Measurements from ENCODE around the gene HLA-DQA2.
"Not testable (repeated sequence)": the region's sequence is repeated elsewhere in the genome, so short reads cannot be mapped to it uniquely, and the experiment has no call there.

The HLA-DQA2 gene

GRCh38 chr6:32772656-32773055, 31.5 kb downstream of the HLA-DQA2 start:
- TF ChIP-seq, protein P1, sequence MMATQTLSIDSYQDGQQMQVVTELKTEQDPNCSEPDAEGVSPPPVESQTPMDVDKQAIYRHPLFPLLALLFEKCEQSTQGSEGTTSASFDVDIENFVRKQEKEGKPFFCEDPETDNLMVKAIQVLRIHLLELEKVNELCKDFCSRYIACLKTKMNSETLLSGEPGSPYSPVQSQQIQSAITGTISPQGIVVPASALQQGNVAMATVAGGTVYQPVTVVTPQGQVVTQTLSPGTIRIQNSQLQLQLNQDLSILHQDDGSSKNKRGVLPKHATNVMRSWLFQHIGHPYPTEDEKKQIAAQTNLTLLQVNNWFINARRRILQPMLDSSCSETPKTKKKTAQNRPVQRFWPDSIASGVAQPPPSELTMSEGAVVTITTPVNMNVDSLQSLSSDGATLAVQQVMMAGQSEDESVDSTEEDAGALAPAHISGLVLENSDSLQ (IDR thresholded peaks at IDR 0.05): no peak
- TF ChIP-seq TARDBP (IDR thresholded peaks at IDR 0.05) (no peak), SUZ12 (IDR thresholded peaks at IDR 0.05) (no peak), FOXK2 (IDR thresholded peaks at IDR 0.05) (no peak), CTBP1 (IDR thresholded peaks at IDR 0.05; ENCODE audit: borderline replicate concordance) (no peak), LEF1 (IDR thresholded peaks at IDR 0.05; ENCODE audit: borderline replicate concordance) (no peak), L3MBTL2 (conservative IDR thresholded peaks at IDR 0.05) (no peak), ELF4 (IDR thresholded peaks at IDR 0.05) (no peak), FOXM1 (IDR thresholded peaks at IDR 0.05; ENCODE audit: borderline replicate concordance) (no peak), ZNF384 (IDR thresholded peaks at IDR 0.05) (no peak), SP1 (IDR thresholded peaks at IDR 0.05) (no peak), FOXA1 (IDR thresholded peaks at IDR 0.05) (no peak), NFRKB (IDR thresholded peaks at IDR 0.05) (no peak), HDGF (IDR thresholded peaks at IDR 0.05; ENCODE audit: borderline replicate concordance) (no peak), BHLHE40 (IDR thresholded peaks at IDR 0.05; ENCODE audit: borderline replicate concordance) (no peak), ARNT (IDR thresholded peaks at IDR 0.05) (no peak)
- POLR2A ChIA-PET: no interaction called here
- no peak for DNase-seq (ENCODE audit: extremely low spot score)
- CTCF ChIA-PET: no interaction called here

GRCh38 chr6:32774426-32774825, 33.2 kb downstream of the HLA-DQA2 start:
- no peak for DNase-seq (ENCODE audit: extremely low spot score)
- no peak for TF ChIP-seq ELF4 (IDR thresholded peaks at IDR 0.05)
- no peak for TF ChIP-seq TARDBP (IDR thresholded peaks at IDR 0.05)
- no peak for TF ChIP-seq BHLHE40 (IDR thresholded peaks at IDR 0.05; ENCODE audit: borderline replicate concordance)
- no peak for TF ChIP-seq SUZ12 (IDR thresholded peaks at IDR 0.05)
- no peak for TF ChIP-seq CTBP1 (IDR thresholded peaks at IDR 0.05; ENCODE audit: borderline replicate concordance)
- TF ChIP-seq LEF1 (IDR thresholded peaks at IDR 0.05; ENCODE audit: borderline replicate concordance): no peak
- TF ChIP-seq FOXA1 (IDR thresholded peaks at IDR 0.05): no peak
- no peak for TF ChIP-seq L3MBTL2 (conservative IDR thresholded peaks at IDR 0.05)
- no peak for TF ChIP-seq ZNF384 (IDR thresholded peaks at IDR 0.05)
- no peak for TF ChIP-seq HDGF (IDR thresholded peaks at IDR 0.05; ENCODE audit: borderline replicate concordance)
- no peak for TF ChIP-seq SP1 (IDR thresholded peaks at IDR 0.05)
- TF ChIP-seq FOXK2 (IDR thresholded peaks at IDR 0.05): no peak
- TF ChIP-seq ARNT (IDR thresholded peaks at IDR 0.05): no peak
- TF ChIP-seq FOXM1 (IDR thresholded peaks at IDR 0.05; ENCODE audit: borderline replicate concordance): no peak
- TF ChIP-seq, protein P1 (IDR thresholded peaks at IDR 0.05): no peak
- no peak for TF ChIP-seq NFRKB (IDR thresholded peaks at IDR 0.05)
- CTCF ChIA-PET: no interaction called here
- POLR2A ChIA-PET: no interaction called here

DNA sequence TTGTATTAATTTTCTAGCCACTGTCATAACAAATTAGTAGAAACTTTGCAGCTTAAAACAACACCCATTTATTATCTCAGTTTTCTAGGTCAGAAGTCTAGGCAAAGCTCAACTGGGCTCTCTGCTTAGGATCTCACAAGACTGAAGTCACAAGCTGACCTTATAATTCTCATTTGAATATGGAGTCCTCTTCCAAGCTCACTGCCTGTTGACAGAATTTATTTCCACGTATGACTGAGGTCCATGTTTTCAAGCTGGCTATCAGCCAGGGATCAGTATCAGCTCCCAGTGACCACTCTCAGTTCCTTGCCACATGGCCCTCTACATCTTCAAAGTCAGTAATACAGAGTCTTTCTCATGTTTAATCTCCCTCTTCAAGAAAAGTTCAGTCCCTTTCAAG, 33.9 kb downstream of the HLA-DQA2 start:
- TF ChIP-seq FOXK2 (IDR thresholded peaks at IDR 0.05) (no peak), FOXM1 (IDR thresholded peaks at IDR 0.05; ENCODE audit: borderline replicate concordance) (no peak), HDGF (IDR thresholded peaks at IDR 0.05; ENCODE audit: borderline replicate concordance) (no peak), NFRKB (IDR thresholded peaks at IDR 0.05) (no peak), ZNF384 (IDR thresholded peaks at IDR 0.05) (no peak), TARDBP (IDR thresholded peaks at IDR 0.05) (no peak), SP1 (IDR thresholded peaks at IDR 0.05) (no peak), ARNT (IDR thresholded peaks at IDR 0.05) (no peak), L3MBTL2 (conservative IDR thresholded peaks at IDR 0.05) (no peak), LEF1 (IDR thresholded peaks at IDR 0.05; ENCODE audit: borderline replicate concordance) (no peak), BHLHE40 (IDR thresholded peaks at IDR 0.05; ENCODE audit: borderline replicate concordance) (no peak), SUZ12 (IDR thresholded peaks at IDR 0.05) (no peak), FOXA1 (IDR thresholded peaks at IDR 0.05) (no peak), ELF4 (IDR thresholded peaks at IDR 0.05) (no peak), CTBP1 (IDR thresholded peaks at IDR 0.05; ENCODE audit: borderline replicate concordance) (no peak)
- TF ChIP-seq, protein P1 (IDR thresholded peaks at IDR 0.05): no peak
- CTCF ChIA-PET: no interaction called here
- no peak for DNase-seq (ENCODE audit: extremely low spot score)
- POLR2A ChIA-PET: no interaction called here

DNA sequence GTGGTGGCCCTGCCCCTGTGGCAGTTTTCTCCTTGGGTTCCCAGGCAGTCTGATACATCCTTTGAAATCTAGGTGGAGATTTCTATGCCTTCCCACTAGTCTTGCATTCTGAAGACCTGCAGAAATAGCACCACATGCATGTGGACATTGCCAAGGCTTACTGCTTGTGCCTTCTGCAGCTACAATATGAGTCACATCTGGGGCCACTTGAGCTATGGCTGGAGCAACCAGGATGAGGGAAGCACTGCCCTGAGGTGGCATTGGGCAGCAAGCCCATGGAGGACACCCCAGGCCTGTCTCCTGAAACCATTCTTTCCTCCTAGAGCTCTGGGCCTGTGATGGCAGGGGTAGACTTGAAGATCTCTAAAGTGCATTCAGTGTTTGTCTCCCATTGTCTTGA, 37.8 kb downstream of the HLA-DQA2 start:
- no peak for TF ChIP-seq FOXM1 (IDR thresholded peaks at IDR 0.05; ENCODE audit: borderline replicate concordance)
- TF ChIP-seq ZNF384 (IDR thresholded peaks at IDR 0.05): no peak
- no peak for TF ChIP-seq HDGF (IDR thresholded peaks at IDR 0.05; ENCODE audit: borderline replicate concordance)
- TF ChIP-seq, protein P1 (IDR thresholded peaks at IDR 0.05): no peak
- no peak for TF ChIP-seq BHLHE40 (IDR thresholded peaks at IDR 0.05; ENCODE audit: borderline replicate concordance)
- TF ChIP-seq FOXA1 (IDR thresholded peaks at IDR 0.05): no peak
- TF ChIP-seq FOXK2 (IDR thresholded peaks at IDR 0.05): no peak
- TF ChIP-seq ELF4 (IDR thresholded peaks at IDR 0.05): no peak
- TF ChIP-seq SP1 (IDR thresholded peaks at IDR 0.05): no peak
- no peak for TF ChIP-seq TARDBP (IDR thresholded peaks at IDR 0.05)
- TF ChIP-seq LEF1 (IDR thresholded peaks at IDR 0.05; ENCODE audit: borderline replicate concordance): no peak
- no peak for TF ChIP-seq CTBP1 (IDR thresholded peaks at IDR 0.05; ENCODE audit: borderline replicate concordance)
- no peak for TF ChIP-seq NFRKB (IDR thresholded peaks at IDR 0.05)
- no peak for TF ChIP-seq ARNT (IDR thresholded peaks at IDR 0.05)
- no peak for TF ChIP-seq L3MBTL2 (conservative IDR thresholded peaks at IDR 0.05)
- no peak for DNase-seq (ENCODE audit: extremely low spot score)
- ChIA-PET POLR2A (no interaction called here), CTCF (no interaction called here)

- POLR2A ChIA-PET; CTCF ChIA-PET; DNase-seq (ENCODE audit: extremely low spot score): not testable (repeated sequence)
Measured at GRCh38 chr6:32782923-32783322, 41.7 kb downstream of the HLA-DQA2 start.

Measured in HEK293T (cell line).